NCI-H524 (cell line): ENCODE results near the gene TWNK.

Experiments
- DNase-seq, 2 experiments: peaks; one replicate each; lab custom pipeline; 2025; lab: John Stamatoyannopoulos, UW

TWNK gene

DNA sequence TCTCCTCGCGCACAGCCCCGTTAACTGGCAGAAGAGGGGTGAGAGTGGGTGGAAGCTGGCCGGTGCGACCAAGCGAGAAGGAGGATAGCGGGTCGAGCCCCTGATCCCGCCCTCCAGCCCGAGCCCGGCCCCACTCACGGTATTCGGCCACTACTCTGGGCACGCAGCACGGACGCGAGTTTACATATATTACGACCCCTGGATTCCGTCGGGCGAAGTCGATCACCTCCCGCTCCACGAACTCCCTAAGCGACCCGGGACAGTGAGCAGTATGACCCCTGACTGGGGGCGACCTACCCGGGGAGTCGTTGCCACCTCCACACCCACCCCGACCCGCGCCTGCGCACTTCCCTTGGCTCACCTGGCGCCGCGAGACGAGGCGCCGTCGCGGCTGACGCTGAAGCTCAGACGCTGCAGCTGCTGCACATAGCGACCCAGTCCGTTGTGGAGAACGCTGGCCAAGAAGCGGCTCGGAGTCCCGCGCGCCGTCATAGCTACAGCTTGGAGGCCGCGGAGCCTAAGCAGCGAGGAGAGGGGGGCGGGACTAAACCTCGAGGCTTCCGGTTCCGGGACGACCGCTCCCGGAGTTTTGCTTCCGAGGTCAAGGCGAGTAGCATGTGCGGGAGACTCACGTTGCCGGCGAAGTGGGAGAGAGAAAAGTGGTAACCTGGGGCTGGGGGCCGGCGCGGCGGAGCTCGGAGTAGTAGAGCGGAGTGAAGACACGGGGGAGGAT, at the start of gene TWNK, which contains the start of gene MRPL43:
TSS of gene TWNK (plus strand) at position 592 of the 733 bp plus-strand sequence. CDS start 668 bp downstream, outside the sequence.
TSS of gene MRPL43 (minus strand) at position 546 of the 733 bp plus-strand sequence. CDS start at position 492, 54 bp downstream.
- DNase-seq = peak in 1 of 2 experiments; percentile 53

DNA sequence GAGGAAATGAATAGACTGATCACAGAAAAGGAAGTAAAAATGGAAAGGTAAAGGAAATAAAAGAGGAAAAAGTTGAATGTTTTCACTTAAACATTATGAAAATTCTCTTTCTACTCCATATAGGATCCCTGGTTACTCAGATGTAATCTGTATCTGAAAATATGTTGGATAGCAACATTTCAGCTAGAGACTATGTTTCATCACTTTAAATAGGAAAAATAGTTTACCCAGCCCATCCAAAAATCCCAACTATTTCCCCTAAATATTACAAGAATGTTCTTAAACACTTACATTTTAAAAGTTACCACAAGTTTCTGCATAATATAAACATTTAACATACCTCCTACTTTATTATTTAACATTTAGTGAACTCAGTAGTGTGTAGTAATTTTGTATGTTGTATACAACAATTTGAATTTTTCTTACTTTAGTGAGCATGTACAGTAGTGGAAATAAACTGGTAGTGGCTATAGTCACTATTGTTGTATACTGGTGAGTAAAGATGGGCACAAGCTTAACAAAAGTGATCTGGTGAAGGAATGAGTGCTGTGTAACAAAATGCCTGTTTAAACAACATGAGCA, 47.5 kb upstream of the TWNK start:
- DNase-seq = no peak

DNA sequence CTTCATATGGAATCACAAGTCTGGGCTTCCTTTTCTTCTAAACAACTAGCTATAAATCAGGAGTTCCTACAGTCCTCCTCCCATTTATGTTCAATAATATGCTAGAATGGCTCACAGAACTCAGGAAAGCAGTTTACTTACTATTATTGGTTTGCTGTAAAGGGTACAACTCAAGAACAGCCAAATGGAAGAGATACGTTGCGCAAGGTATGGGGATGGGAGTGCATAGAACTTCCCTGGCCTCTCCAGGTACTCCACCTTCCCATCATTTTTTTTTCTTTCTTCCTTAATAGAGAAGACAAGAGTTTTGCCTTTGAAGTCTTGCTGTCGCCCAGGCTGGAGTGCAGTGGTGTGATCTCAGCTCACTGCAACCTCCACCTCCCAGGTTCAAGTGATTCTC, 45.1 kb upstream of the TWNK start:
- DNase-seq = no peak

DNA sequence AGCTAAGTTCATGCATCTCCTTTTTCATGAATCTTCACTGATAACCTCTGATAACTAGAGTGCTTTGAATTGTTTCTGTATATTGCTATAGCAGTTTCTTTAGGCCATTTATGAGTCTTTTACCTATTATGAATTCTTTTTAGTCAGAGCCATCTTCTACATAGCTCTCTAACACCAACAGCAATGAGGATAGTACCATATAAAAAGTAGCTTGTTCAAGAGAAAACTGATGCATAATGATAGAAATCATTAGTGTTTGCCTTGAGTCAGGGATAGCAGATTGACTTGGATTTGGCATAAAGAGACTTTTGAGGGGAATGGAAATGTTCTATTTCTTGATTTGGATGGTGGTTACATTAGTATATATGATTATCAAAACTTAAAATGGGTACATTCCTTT, 43.8 kb upstream of the TWNK start:
- no peak for DNase-seq

DNA sequence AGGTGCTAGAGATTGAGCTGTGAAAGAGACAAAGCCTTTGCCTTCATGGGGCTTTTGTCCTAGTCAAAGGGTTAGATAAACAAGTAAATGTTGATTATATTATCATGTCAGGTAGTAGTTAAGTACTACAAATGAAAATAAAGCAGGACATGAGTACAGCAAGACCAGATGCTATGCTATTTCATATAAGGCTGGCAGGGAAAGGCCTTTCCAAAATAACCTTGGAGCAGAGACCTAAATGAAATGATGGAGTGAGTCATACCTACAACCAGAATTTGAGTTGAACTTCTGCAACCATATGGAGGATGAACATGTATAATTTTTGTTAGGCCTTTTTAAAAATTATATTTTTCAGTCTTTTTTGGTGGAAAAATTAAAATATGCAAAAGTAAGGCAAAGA, 41.6 kb upstream of the TWNK start:
- DNase-seq = no peak

- DNase-seq = no peak
Measured at GRCh38 chr10:100948916-100949315, 38.4 kb upstream of the TWNK start.

DNA sequence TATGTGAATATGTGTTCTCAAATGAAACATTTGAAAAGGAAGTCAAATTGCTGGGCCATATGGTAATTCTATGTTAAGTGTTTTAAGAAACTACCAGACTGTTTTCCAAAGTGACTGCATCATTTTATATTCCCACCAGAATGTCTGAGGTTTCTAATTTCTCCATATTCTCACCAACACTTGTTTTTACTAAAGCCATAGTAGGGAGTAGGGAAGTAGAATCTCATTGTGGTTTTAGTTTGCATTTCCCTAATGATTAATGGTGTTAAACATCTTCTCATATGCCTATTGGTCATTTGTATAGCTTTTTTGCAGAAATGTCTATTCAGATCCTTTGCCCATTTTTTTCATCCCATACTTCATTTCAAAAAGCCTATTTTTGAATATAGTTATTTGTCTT, 27.1 kb upstream of the TWNK start:
- no peak for DNase-seq

- no peak for DNase-seq
Measured at GRCh38 chr10:100962351-100963080, 24.8 kb upstream of the TWNK start.

GRCh38 chr10:100963826-100964225, 23.5 kb upstream of the TWNK start:
- no peak for DNase-seq

DNA sequence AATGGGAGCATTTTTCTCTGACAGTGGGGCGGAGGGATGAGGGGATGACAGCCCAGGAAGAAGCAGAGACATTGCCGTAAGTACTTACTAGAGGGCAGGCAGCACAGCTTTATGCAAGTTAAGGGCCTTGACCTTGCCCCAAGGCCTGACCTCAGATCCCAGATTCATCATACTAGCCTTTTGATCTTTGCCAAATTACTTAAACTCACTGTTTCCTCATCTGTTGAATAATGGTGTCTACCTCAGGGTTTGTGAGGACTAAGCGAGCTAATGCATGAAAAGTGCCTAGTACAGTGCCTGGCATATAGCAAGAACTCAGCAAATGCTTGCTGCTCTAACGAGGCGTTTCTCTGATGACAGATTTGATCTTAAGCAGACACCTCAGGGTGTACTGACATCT, 21.5 kb upstream of the TWNK start:
- DNase-seq = no peak

- no peak for DNase-seq
Measured at GRCh38 chr10:100966887-100967286, 20.5 kb upstream of the TWNK start.

DNA sequence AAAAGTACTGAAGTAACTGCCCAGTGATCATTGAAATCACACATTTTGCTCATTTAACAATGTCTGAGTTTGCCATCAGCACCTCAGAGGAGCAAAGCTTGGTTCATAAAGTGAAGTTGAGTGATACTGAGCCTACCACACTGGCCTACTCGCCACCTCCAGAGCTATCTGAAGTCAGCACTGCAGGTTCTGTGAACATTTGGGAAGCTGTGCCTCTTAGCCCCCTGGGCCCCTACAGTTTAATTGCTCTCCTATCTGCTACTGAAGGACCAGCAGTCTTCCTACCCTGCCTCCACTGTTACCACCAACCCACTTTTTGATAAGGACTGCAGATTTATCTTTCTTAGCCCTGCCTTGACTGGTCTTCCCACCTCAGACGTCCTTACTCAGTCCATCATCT, 20.0 kb upstream of the TWNK start:
- no peak for DNase-seq

- DNase-seq = no peak
Measured at GRCh38 chr10:100968062-100968736, 19.1 kb upstream of the TWNK start.

DNA sequence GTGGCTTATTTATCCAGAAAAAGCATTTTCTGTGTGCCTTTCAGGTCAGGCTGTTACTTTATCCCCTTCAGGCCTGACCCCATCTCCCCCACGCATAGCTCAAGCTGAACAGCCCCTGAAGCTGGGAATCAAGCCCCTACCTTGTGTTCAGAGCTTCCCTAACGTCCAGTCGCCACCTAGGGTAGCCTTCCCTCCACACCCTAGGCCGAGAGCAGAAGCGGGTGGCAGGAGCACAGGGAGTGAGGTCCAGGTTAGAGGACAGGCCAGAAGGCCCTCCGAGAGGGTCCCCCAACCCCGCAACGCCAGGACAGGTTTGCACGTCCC, 18.5 kb upstream of the TWNK start:
- DNase-seq = no peak

DNA sequence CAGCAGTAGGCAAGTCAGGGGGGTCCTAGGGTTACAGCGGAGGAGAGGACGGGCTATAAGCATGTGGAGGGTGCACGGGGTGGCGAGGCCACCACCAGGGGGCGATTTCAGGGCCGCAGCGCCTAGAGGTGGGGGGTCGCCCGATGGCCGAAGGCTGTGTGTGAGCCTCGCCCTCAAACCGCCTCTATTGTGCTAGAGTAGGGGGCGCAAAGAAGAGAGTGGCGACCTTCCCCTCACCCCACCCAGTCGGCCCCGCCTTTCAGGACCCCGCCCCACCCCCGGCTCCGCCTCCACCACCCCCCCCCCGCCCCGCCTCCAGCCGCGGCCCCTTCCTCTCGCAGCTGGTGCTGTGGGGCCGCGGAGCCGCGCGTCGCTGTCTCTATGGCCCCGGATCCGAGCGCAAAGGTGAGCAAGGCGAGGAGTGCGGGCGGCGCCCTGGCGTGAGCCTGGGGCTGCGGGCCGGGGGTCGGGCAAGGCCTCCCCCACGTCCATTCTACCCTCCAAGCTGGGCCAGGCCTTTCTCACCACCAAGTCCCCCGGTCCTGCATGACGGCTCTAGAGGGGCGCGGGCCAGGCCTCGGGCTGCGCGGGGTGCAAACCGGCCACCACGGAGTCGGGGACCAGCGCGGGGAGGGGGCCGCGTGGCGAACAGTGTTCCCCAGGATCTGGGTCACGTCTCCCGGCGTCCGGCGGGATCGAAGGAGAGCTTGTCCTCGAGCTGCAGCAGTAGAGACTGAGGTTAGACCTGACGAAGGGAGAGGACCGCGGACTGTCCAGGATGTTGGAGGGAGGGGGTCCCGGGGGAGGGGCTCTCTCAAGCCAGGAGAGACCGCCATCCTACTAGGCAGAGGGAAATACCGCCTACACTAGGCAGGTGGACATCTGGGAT, 17.9 kb upstream of the TWNK start, which contains the start of gene SEMA4G:
TSS of gene SEMA4G (plus strand) at position 318 of the 889 bp plus-strand sequence. CDS start 3,409 bp downstream, outside the sequence.
- peak in 1 of 2 experiments; percentile 17 for DNase-seq

DNA sequence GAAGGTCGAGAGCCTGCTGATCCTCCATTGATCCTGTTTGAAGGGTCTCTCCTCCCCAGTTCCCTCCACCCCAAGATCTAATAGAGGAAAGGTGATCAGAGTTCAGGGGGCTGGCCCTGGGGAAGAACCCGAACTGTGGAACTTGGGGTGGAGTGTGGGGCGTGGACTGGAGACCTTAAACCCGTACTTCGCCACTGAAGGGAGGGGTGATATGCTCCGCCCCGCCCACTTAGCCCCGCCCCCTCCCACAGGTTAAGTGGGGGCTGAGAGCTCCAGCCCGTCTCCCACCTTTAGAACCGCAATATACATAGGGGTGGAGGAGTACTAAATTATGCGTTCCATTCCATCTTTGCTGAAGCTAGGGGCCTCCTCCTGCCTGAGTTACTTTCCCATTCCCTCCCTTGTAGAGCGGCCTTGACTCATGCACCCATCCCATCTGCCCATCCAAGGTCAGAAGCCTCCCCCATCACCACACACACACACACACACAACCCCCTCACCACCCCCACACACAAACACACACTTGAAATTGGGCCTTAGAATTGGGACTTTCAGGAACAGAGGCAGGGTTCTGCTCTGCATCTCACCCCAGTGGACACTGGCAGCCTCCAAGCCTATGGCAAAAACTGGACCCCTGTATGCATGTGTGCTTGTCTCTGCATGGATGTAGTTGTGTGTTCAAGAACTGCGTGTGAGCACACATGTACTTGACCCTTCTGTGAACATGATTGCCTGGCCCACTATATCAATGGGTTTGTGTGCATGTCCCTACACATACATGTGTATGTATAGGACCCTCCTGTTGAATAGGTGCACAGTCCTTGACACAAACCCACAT, 17.0 kb upstream of the TWNK start:
- no peak for DNase-seq

DNA sequence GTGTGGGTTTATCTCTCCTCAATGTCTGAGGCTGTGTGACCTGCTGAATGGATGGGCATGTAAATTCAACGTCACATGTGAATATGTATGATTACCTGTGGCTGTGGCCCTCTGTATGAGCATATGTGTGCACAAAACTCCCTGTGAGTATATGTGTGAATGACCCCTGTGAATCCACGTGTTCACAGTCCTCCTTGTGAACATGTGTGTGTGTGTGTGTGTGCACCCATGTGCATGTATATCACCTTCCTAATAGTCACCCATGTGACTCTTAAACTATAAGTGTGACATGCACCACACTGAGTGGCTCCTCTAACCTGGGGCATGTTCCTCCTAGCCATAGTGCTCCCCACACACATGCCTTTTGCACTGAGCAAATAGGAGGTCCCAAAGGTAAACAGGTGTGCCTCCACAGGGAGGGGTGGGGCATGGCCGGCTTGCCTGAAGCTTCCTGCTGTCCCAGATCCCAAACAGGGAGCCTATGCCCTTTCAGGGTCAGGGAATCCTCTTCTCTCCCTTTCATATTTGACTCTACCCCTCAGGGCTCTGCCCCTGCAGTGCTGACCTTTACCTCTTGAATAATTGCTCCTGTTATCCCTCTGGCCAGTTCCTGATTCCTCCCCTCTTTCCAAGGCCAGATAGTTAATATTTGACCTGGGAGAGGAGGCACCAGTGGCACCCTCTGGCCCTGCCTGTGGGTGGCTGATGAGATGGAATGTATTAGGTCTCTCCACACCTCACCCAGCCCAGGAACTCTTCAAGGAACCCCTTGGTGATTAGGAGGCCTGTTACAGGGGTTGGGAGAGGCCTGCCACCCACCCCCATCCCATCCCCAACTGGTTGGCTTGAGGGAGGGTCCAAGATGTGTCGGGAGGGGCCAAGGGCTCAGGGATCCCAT, 16.2 kb upstream of the TWNK start:
- no peak for DNase-seq

DNA sequence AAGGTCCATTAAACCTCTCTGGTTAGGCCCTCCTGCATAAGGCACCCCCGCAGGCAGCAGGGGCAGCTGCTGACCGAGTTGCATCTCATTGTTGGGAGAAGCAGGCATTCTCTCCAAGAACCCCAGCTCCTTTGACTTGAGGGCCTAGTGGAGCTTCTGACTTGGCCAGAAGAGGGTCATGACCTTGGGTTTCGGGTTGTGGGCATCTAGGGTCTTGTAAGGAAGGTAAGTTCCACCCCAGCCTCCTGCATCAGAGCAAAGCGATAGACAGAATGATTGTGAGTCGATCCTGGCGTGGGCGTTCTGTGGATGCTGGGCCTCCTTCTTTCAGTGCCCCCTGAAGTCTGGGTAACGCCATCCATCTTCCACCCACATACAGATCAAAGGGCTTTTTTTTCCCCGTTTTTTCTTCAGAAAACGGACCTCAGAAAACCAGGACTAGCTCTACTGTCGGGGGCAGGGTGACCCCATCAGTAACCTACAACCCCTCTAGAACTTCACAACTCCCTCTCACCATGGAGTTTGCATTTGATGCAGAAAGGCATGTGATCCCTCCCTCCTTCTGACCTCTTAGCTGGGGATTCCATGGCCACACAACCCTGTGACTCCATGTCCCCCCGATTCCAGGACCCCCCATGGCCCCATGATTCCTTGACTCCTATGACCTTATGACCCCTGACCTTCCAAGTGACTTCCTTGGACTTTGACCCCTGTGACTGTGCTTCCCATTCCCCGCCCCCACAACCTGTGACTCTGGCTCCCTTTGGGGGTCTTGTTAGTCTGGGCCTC, 15.0 kb upstream of the TWNK start:
- no peak for DNase-seq
